ENCODE data around the gene P2RX4.
"Not testable (repeated sequence)": the region's sequence is repeated elsewhere in the genome, so short reads cannot be mapped to it uniquely, and the experiment has no call there.

P2RX4 gene

DNA sequence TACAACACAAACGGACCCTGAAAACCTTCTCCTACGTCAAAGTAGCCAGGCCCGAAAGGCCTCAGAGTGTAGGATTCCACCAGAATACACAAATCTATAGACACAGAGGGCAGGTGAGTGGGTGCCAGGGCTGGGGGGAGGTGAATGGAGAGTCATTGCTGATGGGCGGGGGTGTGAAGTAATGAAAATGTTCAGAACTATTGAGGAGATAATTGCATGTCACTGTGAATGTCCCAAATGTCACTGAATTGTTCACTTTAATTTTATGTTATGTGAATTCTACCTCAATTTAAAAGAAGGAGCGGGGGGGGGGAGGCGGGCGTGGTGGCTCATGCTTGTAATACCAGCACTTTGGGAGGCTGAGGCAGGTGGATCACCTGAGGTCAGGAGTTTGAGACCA, 36.0 kb downstream of the P2RX4 start:
- peaks cover 7% of the 10 kb centered on the region for H3K4me1 ChIP-seq (ENCODE audit: control insufficient read depth, insufficient read depth, low read length)
- no peaks in the 10 kb centered on the region for H3K27me3 ChIP-seq (ENCODE audit: control insufficient read depth in 1 of 2, insufficient read depth in 2 of 2, low read length in 2 of 2)
- peaks cover 22 to 39% of the 10 kb centered on the region in 2 donors for H3K36me3 ChIP-seq (ENCODE audit: control insufficient read depth in 2 of 2, insufficient read depth in 2 of 2, low read length in 2 of 2)
- H3K27ac ChIP-seq (ENCODE audit: low read length), result no peak overlapping the region
- H3K4me3 ChIP-seq (ENCODE audit: low read length in 2 of 2), result no peak overlapping the region
- H3K9ac ChIP-seq (ENCODE audit: low read length in 2 of 2), result no peak overlapping the region
- no peaks in the 10 kb centered on the region for H3K9me3 ChIP-seq (ENCODE audit: control insufficient read depth in 2 of 2, low read length in 2 of 2)

DNA sequence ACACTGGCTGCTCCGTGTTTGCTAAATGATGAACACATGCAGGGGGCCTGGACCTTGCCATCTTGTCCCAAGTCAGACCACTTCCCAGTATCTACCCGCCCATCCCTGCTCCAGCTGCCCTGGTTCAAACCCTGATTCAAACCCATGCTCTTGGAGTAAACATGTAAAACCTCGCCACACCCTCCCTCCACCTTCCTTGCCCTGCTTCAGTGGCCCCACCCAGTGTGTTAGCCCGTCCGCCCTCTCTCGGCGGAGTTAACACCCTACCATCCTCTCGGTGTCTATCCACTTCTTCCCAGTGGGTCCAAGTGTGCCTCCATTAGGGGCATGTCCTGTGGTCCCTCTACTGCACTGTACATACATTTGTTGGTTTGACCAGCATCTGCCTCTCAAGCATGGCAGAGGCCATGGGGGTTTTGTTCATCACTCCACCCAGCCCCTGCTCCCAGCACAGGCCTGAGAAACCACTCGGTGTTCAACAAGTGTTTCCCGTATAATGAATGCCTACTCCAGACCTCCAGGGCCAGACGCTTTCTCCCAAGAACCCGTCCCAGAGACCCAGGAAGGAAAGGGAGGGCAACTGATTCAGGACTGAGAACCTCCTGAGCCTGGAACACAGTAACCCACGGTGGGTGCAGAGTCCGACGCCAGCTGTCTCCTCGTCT, 37.1 kb downstream of the P2RX4 start:
- no peaks in the 10 kb centered on the region for H3K27me3 ChIP-seq (ENCODE audit: control insufficient read depth in 1 of 2, insufficient read depth in 2 of 2, low read length in 2 of 2)
- H3K9ac ChIP-seq (ENCODE audit: low read length in 2 of 2), result no peak overlapping the region
- H3K4me1 ChIP-seq (ENCODE audit: control insufficient read depth, insufficient read depth, low read length), result no peaks in the 10 kb centered on the region
- H3K9me3 ChIP-seq (ENCODE audit: control insufficient read depth in 2 of 2, low read length in 2 of 2), result no peaks in the 10 kb centered on the region
- no peak overlapping the region for H3K27ac ChIP-seq (ENCODE audit: low read length)
- peaks cover 28 to 43% of the 10 kb centered on the region in 2 donors for H3K36me3 ChIP-seq (ENCODE audit: control insufficient read depth in 2 of 2, insufficient read depth in 2 of 2, low read length in 2 of 2)
- no peak overlapping the region for H3K4me3 ChIP-seq (ENCODE audit: low read length in 2 of 2)

DNA sequence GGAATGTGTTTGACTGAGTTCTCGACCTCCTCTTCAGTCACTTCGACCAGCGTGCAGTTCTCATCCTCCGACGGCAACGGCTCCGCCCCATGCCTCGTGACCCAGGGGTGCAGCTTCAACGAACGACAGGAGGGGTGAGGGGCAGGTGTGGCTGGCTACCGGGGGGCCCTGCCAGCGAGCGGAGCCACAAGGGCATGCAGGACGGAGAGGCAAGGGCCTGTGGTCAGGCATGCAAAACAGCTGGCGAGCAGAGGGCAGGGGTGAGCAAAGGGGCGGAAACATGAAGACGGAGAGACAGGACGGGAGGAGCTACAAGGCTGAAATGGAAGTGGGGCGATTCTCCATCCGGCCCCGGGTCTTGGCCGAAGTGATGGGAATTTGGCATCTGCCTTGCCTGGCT, 38.7 kb downstream of the P2RX4 start:
- Histone ChIP-seq H3K27me3 (ENCODE audit: control insufficient read depth in 1 of 2, insufficient read depth in 2 of 2, low read length in 2 of 2) (no peaks in the 10 kb centered on the region), H3K9me3 (ENCODE audit: control insufficient read depth in 2 of 2, low read length in 2 of 2) (no peaks in the 10 kb centered on the region), H3K27ac (ENCODE audit: low read length) (no peak overlapping the region), H3K4me3 (ENCODE audit: low read length in 2 of 2) (no peak overlapping the region), H3K9ac (ENCODE audit: low read length in 2 of 2) (no peak overlapping the region), H3K36me3 (ENCODE audit: control insufficient read depth in 2 of 2, insufficient read depth in 2 of 2, low read length in 2 of 2) (peaks cover 40 to 54% of the 10 kb centered on the region in 2 donors), H3K4me1 (ENCODE audit: control insufficient read depth, insufficient read depth, low read length) (no peaks in the 10 kb centered on the region)

DNA sequence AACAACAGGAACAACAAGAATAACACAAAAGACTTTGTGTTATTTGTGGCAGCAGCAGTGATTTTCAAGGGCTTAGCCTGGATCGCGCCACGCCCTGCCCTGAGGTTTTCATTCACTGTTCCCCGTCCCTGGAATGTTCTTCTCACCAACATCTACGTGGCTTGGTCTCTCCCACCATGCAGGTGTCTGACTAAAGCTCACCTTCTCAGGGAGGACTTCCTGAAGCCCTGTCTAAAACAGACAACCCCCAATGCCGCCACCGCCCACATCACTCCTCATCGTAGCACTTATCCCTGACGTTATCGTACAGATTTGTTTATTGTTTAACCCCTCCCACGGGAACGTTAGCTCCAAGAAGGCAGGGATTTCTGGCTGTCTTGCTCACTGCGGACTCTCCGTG, 40.4 kb downstream of the P2RX4 start:
- H3K9ac ChIP-seq (ENCODE audit: low read length in 2 of 2), result no peak overlapping the region
- H3K9me3 ChIP-seq (ENCODE audit: control insufficient read depth in 2 of 2, low read length in 2 of 2), result no peaks in the 10 kb centered on the region
- H3K4me1 ChIP-seq (ENCODE audit: control insufficient read depth, insufficient read depth, low read length), result no peaks in the 10 kb centered on the region
- no peaks in the 10 kb centered on the region for H3K27me3 ChIP-seq (ENCODE audit: control insufficient read depth in 1 of 2, insufficient read depth in 2 of 2, low read length in 2 of 2)
- H3K27ac ChIP-seq (ENCODE audit: low read length), result no peak overlapping the region
- H3K36me3 ChIP-seq (ENCODE audit: control insufficient read depth in 2 of 2, insufficient read depth in 2 of 2, low read length in 2 of 2), result peaks cover 44 to 56% of the 10 kb centered on the region in 2 donors
- no peak overlapping the region for H3K4me3 ChIP-seq (ENCODE audit: low read length in 2 of 2)

DNA sequence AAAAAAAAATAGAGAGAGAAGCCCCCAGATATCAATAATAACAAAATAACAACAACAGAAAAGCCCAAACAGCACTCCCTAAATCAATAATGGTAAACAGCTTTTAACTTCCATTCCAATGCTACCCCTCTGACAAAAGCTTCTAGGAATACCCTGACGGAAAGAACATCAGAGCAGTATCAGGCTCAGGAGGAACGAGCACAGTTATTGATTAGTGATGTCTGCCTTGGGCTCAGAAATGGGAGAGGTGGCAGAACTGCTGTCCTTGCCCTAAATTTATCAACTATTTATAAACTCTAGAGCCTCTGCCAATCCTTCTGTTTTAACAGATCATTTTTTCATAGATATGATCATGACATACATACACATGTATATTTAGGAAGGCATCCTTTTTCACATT, 41.9 kb downstream of the P2RX4 start:
- no peak overlapping the region for H3K4me3 ChIP-seq (ENCODE audit: low read length in 2 of 2)
- no peak overlapping the region for H3K9ac ChIP-seq (ENCODE audit: low read length in 2 of 2)
- peaks cover 47 to 59% of the 10 kb centered on the region in 2 donors for H3K36me3 ChIP-seq (ENCODE audit: control insufficient read depth in 2 of 2, insufficient read depth in 2 of 2, low read length in 2 of 2)
- no peaks in the 10 kb centered on the region for H3K4me1 ChIP-seq (ENCODE audit: control insufficient read depth, insufficient read depth, low read length)
- H3K27me3 ChIP-seq (ENCODE audit: control insufficient read depth in 1 of 2, insufficient read depth in 2 of 2, low read length in 2 of 2), result no peaks in the 10 kb centered on the region
- H3K27ac ChIP-seq (ENCODE audit: low read length), result no peak overlapping the region
- H3K9me3 ChIP-seq (ENCODE audit: control insufficient read depth in 2 of 2, low read length in 2 of 2), result no peaks in the 10 kb centered on the region

DNA sequence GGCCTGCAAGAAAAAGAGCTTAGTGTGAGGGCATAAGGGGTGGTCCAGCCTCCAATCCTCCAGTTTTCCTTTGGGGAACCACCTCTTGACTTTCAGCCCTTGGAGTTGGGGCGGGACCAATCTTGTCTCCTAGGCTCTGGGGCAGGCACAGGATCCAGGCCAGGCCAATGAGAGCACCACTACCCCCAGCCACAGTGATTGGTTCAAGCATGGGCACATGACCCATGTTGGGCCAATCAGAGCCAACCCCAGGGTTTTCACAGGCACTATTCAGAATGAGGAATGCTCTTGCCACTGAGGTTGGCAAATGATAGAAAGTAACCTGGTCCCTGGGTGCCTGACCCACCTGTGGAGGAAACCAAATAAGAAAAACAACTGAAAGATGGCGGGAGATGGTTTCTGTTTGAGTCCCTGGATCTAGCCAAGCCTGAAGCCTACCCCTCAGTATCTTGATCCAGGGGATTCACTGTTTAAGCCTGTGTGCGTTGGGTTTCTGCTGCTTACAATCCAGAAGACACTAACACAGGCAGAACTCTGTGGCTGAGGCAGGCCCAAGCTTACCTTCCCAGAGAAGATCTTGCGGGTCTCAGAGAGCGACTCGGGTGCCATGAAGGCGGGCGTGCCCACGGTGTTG, 42.9 kb downstream of the P2RX4 start:
- Histone ChIP-seq H3K27ac (ENCODE audit: low read length) (no peak overlapping the region), H3K4me1 (ENCODE audit: control insufficient read depth, insufficient read depth, low read length) (no peaks in the 10 kb centered on the region), H3K9ac (ENCODE audit: low read length in 2 of 2) (no peak overlapping the region), H3K4me3 (ENCODE audit: low read length in 2 of 2) (no peak overlapping the region), H3K27me3 (ENCODE audit: control insufficient read depth in 1 of 2, insufficient read depth in 2 of 2, low read length in 2 of 2) (no peaks in the 10 kb centered on the region), H3K36me3 (ENCODE audit: control insufficient read depth in 2 of 2, insufficient read depth in 2 of 2, low read length in 2 of 2) (peaks cover 44 to 51% of the 10 kb centered on the region in 2 donors), H3K9me3 (ENCODE audit: control insufficient read depth in 2 of 2, low read length in 2 of 2) (no peaks in the 10 kb centered on the region)

DNA sequence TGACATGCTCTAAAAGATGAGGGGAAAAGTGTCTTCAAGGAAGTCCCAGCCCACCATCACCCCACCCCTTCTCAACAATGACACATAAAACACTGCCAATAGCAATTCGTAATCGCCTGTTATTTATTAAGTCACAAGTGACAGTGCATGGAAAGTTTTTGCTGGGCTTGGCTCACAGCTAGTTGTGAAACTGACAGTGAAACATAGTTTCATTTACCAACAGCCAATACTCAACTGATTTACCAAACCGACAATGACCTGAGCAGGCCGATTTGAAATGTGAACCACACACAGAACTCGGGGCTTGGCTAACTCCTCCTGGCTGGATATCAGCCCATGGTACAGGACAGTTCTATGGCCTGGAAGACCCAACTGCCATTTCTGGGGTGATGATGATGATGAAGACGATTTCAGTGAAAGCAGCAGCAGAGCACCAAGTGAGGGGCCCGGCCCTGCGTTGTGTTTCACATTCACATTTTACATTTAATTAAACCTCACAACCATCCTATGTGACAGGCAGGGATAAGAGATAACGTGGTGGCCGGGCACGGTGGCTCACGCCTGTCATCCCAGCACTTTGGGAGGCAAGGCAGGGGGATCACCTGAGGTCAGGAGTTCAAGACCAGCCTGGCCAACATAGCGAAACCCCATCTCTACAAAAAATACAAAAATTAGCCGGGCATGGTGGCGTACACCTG, 43.9 kb downstream of the P2RX4 start:
- no peaks in the 10 kb centered on the region for H3K27me3 ChIP-seq (ENCODE audit: control insufficient read depth in 1 of 2, insufficient read depth in 2 of 2, low read length in 2 of 2)
- no peak overlapping the region for H3K27ac ChIP-seq (ENCODE audit: low read length)
- H3K9me3 ChIP-seq (ENCODE audit: control insufficient read depth in 2 of 2, low read length in 2 of 2), result no peaks in the 10 kb centered on the region
- H3K9ac ChIP-seq (ENCODE audit: low read length in 2 of 2), result no peak overlapping the region
- H3K4me3 ChIP-seq (ENCODE audit: low read length in 2 of 2), result no peak overlapping the region
- no peaks in the 10 kb centered on the region for H3K4me1 ChIP-seq (ENCODE audit: control insufficient read depth, insufficient read depth, low read length)
- peaks cover 40 to 44% of the 10 kb centered on the region in 2 donors for H3K36me3 ChIP-seq (ENCODE audit: control insufficient read depth in 2 of 2, insufficient read depth in 2 of 2, low read length in 2 of 2)

DNA sequence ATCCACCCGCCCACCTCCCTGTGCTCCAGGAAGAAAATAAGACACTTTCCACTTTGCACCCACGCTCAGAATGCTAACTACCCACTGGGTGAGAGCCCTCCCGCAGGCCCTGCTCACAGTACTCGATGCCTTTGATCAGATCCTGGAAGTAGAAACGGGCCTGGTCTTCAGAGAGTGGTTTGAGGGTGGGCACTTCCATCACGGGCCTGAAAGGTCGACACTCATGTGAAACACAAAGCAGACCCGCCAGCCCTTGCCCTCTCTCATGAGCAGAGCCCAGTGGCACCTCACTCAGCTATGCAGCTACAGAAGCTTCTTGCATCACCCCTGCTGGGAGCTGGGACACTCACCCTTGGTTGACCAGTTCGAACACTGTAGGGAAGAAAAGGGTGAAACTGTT, 45.5 kb downstream of the P2RX4 start:
- Histone ChIP-seq H3K36me3 (ENCODE audit: control insufficient read depth in 2 of 2, insufficient read depth in 2 of 2, low read length in 2 of 2) (peaks cover 38 to 40% of the 10 kb centered on the region in 2 donors), H3K4me1 (ENCODE audit: control insufficient read depth, insufficient read depth, low read length) (no peaks in the 10 kb centered on the region), H3K27me3 (ENCODE audit: control insufficient read depth in 1 of 2, insufficient read depth in 2 of 2, low read length in 2 of 2) (no peaks in the 10 kb centered on the region), H3K9me3 (ENCODE audit: control insufficient read depth in 2 of 2, low read length in 2 of 2) (no peaks in the 10 kb centered on the region), H3K9ac (ENCODE audit: low read length in 2 of 2) (no peak overlapping the region), H3K27ac (ENCODE audit: low read length) (no peak overlapping the region), H3K4me3 (ENCODE audit: low read length in 2 of 2) (no peak overlapping the region)

DNA sequence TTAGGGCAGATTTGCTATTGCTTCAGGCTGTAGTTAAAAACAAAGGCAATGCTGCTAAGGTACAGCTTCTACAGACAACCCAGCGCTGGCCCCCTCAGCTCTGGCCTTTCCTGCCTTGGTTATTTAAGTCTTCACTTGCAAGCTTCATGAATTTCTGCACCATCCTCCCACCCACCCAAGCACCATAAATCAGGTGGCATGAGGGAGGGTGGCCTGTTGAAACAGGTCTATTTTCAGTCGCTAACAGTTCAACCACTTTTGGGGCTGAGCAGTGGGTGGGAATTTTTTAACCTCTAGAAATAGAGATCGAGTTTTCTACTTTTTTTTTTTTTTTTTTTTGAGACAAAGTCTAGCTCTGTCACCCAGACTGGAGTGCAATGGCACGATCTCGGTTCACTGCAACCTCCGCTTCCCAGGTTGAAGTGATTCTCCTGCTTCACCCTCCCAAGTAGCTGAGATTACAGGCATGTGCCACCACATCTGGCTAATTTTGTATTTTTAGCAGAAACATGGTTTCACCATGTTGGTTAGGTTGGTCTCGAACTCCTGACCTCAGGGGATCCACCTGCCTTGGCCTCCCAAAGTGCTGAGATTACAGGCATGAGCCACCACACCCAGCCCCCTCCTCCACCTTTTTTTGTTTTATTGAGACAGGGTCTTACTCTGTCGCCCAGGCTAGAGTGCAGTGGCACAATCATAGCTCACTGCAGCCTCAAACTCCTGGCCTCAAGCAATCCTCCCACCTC, 47.9 kb downstream of the P2RX4 start:
- not testable (repeated sequence) for H3K9ac ChIP-seq (ENCODE audit: low read length in 2 of 2); H3K27ac ChIP-seq (ENCODE audit: low read length); H3K4me1 ChIP-seq (ENCODE audit: control insufficient read depth, insufficient read depth, low read length); H3K4me3 ChIP-seq (ENCODE audit: low read length in 2 of 2); H3K27me3 ChIP-seq (ENCODE audit: control insufficient read depth in 1 of 2, insufficient read depth in 2 of 2, low read length in 2 of 2); H3K9me3 ChIP-seq (ENCODE audit: control insufficient read depth in 2 of 2, low read length in 2 of 2)
- peaks cover 29 to 39% of the 10 kb centered on the region in 2 donors for H3K36me3 ChIP-seq (ENCODE audit: control insufficient read depth in 2 of 2, insufficient read depth in 2 of 2, low read length in 2 of 2)

DNA sequence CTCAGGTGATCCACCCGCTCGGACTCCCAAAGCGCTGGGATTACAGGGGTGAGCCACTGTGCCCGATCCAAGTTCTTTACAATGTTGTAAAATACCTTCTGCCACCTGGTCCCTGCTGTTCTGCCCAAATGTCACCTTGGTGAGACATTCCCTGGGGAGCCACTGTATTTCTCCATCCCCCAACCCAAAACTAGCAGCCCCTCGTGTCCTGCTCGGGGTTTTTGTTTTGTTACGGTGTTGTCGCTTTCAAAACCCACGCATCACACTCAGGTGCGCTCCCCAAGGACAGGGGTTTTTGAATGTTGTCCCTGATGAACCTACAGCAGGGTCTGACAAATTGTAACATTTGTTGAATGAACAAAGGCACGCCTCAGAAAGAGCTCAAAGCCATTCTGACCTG, 49.1 kb downstream of the P2RX4 start:
- Histone ChIP-seq H3K27ac (ENCODE audit: low read length) (no peak overlapping the region), H3K4me1 (ENCODE audit: control insufficient read depth, insufficient read depth, low read length) (no peaks in the 10 kb centered on the region), H3K9me3 (ENCODE audit: control insufficient read depth in 2 of 2, low read length in 2 of 2) (no peaks in the 10 kb centered on the region), H3K9ac (ENCODE audit: low read length in 2 of 2) (no peak overlapping the region), H3K27me3 (ENCODE audit: control insufficient read depth in 1 of 2, insufficient read depth in 2 of 2, low read length in 2 of 2) (no peaks in the 10 kb centered on the region), H3K4me3 (ENCODE audit: low read length in 2 of 2) (no peak overlapping the region), H3K36me3 (ENCODE audit: control insufficient read depth in 2 of 2, insufficient read depth in 2 of 2, low read length in 2 of 2) (peaks cover 29 to 44% of the 10 kb centered on the region in 2 donors)
